SU-DHL-6 (cell line): Measurements from ENCODE around the gene IP6K1.

ENCODE experiments used
- H2AFZ ChIP-seq: fragments of 200-600 bp; sonication (generic); 2 replicates; pipeline ENCODE4 v1.6.1; 2014; ENCODE audit warnings: low read depth, mild to moderate bottlenecking, moderate library complexity, mixed read lengths, antibody characterized with exemption, low read length; ENCODE audit not compliant: severe bottlenecking
- H3F3A ChIP-seq: fragments of 200-600 bp; shearing (Covaris generic); 2 replicates; pipeline ENCODE4 v1.6.0; 2016; ENCODE audit warnings: antibody characterized with exemption, mild to moderate bottlenecking; ENCODE audit not compliant: insufficient read depth
- H3K27ac ChIP-seq: fragments of 200-600 bp; sonication (generic); 2 replicates; pipeline ENCODE4 v1.5.1; 2016; ENCODE audit warnings: low read depth, mild to moderate bottlenecking, low read length, moderate library complexity, mixed read lengths
- H3K27me3 ChIP-seq: fragments of 200-600 bp; sonication (generic), shearing (Covaris generic); 2 replicates; pipeline ENCODE4 v1.6.0; 2014; ENCODE audit warnings: mild to moderate bottlenecking, low read length
- H3K36me3 ChIP-seq: fragments of 200-600 bp; sonication (generic); 2 replicates; pipeline ENCODE4 v1.6.1; 2014; ENCODE audit warnings: mild to moderate bottlenecking, low read length, mixed read lengths
- H3K4me2 ChIP-seq: fragments of 300-600, 200-600 bp; shearing (Covaris generic), sonication (generic); 2 replicates; pipeline ENCODE4 v1.6.0; 2014; ENCODE audit warnings: low read length, low read depth, mild to moderate bottlenecking; ENCODE audit not compliant: poor library complexity, severe bottlenecking
- H3K4me3 ChIP-seq: fragments of 200-600 bp; sonication (generic); 2 replicates; pipeline ENCODE4 v1.5.1; 2014; ENCODE audit warnings: antibody characterized with exemption, low read length, mild to moderate bottlenecking, mixed read lengths; ENCODE audit not compliant: insufficient read depth, poor library complexity, severe bottlenecking
- H3K79me2 ChIP-seq: fragments of 200-600 bp; sonication (generic); 2 replicates; pipeline ENCODE4 v1.6.1; 2014; ENCODE audit warnings: mild to moderate bottlenecking, low read length, moderate library complexity; ENCODE audit not compliant: insufficient read depth
- H3K9ac ChIP-seq: fragments of 200-600 bp; sonication (generic); 2 replicates; pipeline ENCODE4 v1.7.0; 2014; ENCODE audit warnings: mild to moderate bottlenecking, low read length
- H3K9me2 ChIP-seq: fragments of 200-600 bp; sonication (generic); replicated peaks from 2 replicates; pipeline ENCODE4 v1.6.1; 2014; ENCODE audit warnings: low read length; ENCODE audit not compliant: insufficient read depth
- H3K9me3 ChIP-seq: fragments of 200-600 bp; sonication (generic); 2 replicates; pipeline ENCODE4 v1.6.1; 2014; ENCODE audit warnings: low read length, mixed read lengths; ENCODE audit not compliant: insufficient read depth
- H4K20me1 ChIP-seq: fragments of 200-600 bp; sonication (generic); 2 replicates; pipeline ENCODE4 v1.6.1; 2014; ENCODE audit warnings: low read depth, mild to moderate bottlenecking, antibody characterized with exemption, low read length, moderate library complexity, mixed read lengths
- EZH2phosphoT487 ChIP-seq: fragments of 200-600 bp; sonication (generic), shearing (Covaris generic); conservative IDR thresholded peaks from 2 replicates; pipeline ENCODE4 v1.6.1; 2018; ENCODE audit warnings: mild to moderate bottlenecking, antibody characterized with exemption, low read length, moderate library complexity, mixed read lengths
- TF ChIP-seq, protein P1 (sequence below): fragments of 200-600 bp; sonication (generic); IDR thresholded peaks from one replicate; pipeline ENCODE4 v1.5.1; 2017; ENCODE audit warnings: antibody characterized with exemption, mild to moderate bottlenecking, low read length, moderate library complexity; ENCODE audit not compliant: insufficient read depth, poor library complexity, severe bottlenecking

IP6K1 gene

DNA sequence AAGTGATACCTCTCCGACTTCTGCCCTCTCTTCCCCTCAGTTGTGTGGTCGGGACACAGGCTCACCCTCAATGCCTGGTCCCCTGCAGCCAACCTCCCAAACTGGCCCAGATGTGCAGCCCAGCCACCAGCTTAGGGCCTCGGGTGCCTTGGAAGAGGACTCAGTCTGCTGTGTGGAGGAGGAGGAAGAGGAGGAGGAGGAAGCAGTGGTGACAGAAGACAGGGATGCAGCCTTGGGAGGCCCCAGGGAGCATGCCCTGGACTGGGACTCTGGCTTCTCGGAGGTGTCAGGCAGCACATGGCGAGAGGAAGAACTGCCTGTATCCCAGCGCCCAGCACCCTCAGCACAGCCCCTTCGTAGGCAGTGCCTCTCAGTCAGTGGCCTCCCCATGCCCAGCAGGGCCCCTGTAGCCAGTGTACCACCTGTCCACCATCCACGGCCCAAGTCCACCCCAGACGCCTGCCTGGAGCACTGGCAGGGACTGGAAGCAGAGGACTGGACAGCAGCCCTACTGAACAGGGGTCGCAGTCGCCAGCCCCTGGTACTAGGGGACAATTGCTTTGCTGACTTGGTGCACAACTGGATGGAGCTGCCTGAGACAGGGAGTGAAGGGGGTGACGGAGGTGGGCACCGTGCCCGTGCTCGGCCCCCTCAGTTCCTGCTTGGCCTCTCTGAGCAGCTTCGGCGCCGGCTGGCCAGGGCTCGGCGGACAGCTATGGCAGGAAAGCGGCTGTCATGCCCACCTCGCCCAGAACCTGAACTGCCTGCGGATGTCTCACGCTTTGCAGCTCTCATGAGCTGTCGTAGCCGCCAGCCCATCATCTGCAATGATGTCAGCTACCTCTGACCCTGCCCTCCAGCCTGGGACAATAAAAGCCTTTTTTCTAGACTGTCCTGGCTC lies 18.0 kb upstream of the IP6K1 start:
- Histone ChIP-seq H3K27ac (no peak overlapping the region), H4K20me1 (no peaks in the 10 kb centered on the region), H3K36me3 (no peaks in the 10 kb centered on the region), H2AFZ (no peak overlapping the region), H3K4me3 (no peak overlapping the region), H3K9me3 (no peaks in the 10 kb centered on the region), H3K9me2 (no peaks in the 10 kb centered on the region), H3K27me3 (no peaks in the 10 kb centered on the region), H3K79me2 (no peaks in the 10 kb centered on the region), H3K9ac (no peak overlapping the region), H3K4me2 (no peak overlapping the region), H3F3A (no peaks in the 10 kb centered on the region)
- TF ChIP-seq, protein P1, sequence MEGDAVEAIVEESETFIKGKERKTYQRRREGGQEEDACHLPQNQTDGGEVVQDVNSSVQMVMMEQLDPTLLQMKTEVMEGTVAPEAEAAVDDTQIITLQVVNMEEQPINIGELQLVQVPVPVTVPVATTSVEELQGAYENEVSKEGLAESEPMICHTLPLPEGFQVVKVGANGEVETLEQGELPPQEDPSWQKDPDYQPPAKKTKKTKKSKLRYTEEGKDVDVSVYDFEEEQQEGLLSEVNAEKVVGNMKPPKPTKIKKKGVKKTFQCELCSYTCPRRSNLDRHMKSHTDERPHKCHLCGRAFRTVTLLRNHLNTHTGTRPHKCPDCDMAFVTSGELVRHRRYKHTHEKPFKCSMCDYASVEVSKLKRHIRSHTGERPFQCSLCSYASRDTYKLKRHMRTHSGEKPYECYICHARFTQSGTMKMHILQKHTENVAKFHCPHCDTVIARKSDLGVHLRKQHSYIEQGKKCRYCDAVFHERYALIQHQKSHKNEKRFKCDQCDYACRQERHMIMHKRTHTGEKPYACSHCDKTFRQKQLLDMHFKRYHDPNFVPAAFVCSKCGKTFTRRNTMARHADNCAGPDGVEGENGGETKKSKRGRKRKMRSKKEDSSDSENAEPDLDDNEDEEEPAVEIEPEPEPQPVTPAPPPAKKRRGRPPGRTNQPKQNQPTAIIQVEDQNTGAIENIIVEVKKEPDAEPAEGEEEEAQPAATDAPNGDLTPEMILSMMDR: no peak
- TF ChIP-seq EZH2phosphoT487: no peak

DNA sequence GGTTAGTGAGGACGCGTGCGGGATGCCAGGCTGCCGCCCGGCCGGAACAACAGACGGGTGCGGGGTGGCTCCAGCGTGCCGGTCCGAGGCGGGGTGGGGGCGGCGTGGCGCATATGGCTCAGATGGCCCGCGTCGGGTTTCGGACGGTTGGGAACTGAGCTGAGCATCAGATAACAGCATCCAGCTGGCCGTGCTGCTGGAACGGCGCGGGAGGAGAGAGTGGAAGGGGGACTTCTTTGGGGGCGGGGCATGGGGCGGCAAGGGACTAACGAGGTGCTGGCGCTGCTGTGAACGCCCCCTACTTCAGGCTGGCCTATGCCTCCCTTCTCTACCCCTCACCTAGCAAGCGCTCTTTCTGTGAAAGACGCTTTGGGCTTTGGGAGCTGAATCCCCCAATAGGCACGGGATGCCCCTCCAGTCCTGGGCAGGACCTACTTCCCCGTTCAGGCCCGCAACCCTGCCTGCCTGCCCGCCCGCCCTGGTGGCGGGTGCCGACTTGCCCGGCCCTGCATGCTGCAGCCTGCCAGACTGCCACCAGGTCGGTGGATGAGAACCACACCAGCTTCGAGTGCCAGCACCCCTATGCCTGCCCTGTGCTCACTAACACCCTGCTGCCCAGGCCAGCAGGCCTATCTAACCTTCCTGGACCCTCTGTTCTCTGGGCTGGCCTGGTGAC lies 17.3 kb upstream of the IP6K1 start:
- H3K27ac ChIP-seq: no peak overlapping the region
- H3K9ac ChIP-seq: peak overlapping the region; percentile 67
- no peaks in the 10 kb centered on the region for H3K27me3 ChIP-seq
- H3F3A ChIP-seq: no peaks in the 10 kb centered on the region
- H3K4me2 ChIP-seq: peak overlapping the region; percentile 76
- H2AFZ ChIP-seq: peak overlapping the region; percentile 91
- no peaks in the 10 kb centered on the region for H3K9me2 ChIP-seq
- H3K4me3 ChIP-seq: peak overlapping the region; percentile 80
- no peaks in the 10 kb centered on the region for H3K9me3 ChIP-seq
- no peaks in the 10 kb centered on the region for H3K79me2 ChIP-seq
- no peaks in the 10 kb centered on the region for H3K36me3 ChIP-seq
- H4K20me1 ChIP-seq: no peaks in the 10 kb centered on the region
- no peak for TF ChIP-seq EZH2phosphoT487
- TF ChIP-seq, protein P1: no peak

DNA sequence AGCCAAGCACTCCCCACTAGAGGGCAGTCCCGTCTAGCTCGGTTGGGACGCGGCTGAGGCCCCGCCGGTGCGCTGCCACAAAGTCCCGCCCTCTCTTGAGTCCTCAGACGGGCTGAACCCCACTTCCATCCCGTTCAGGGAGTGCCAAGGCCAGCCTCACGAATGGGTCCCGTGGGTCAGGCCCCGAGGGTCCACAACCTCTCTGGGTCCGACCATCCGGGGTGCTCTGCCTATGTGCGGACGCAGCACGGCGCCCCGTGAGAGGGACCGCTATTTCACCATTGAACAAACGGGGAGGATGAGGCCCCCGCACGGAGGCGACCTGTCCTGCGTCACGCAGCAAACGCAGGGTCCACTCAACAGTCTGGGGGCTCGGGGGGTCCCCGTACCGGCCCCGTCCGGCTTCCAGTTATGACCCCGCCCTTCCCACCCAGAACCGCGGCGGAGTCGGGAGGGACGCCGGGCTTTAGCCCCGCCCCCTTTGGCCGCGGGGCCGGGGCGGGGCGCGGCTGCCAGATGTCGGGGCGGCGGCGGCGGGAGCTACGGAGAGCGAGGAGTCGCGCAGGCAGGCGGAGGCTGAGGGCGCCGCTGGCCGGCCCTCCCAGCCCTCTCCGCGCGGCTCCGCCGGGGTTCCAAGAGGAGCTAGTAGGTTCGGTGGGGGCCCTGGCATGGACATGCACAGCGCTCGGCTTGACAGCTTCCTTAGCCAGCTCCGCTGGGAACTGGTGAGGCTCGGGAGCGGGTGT lies 16.6 kb upstream of the IP6K1 start, which contains the start of gene INKA1:
TSS of gene INKA1 (plus strand) at position 543 of the 746 bp plus-strand sequence. CDS start at position 675, 132 bp downstream.
- H3K9ac ChIP-seq: peak within 1 kb of the TSS; percentile 67

More for the DNA sequence above, 16.6 kb upstream of the IP6K1 start, which contains the start of gene INKA1:
- no peaks in the 10 kb centered on the region for H3K27me3 ChIP-seq
- no peaks in the 10 kb centered on the region for H3F3A ChIP-seq
- no peaks in the 10 kb centered on the region for H3K9me2 ChIP-seq
- H4K20me1 ChIP-seq: no peaks in the 10 kb centered on the region
- TF ChIP-seq, protein P1: peak; percentile 92
- TF ChIP-seq EZH2phosphoT487: no peak
- no peaks in the 10 kb centered on the region for H3K36me3 ChIP-seq
- no peaks in the 10 kb centered on the region for H3K9me3 ChIP-seq
- H3K4me3 ChIP-seq: peak within 1 kb of the TSS; percentile 80
- H3K27ac ChIP-seq: no peak within 1 kb of the TSS
- peak within 1 kb of the TSS; percentile 91 for H2AFZ ChIP-seq
- H3K79me2 ChIP-seq: no peaks in the 10 kb centered on the region
- H3K4me2 ChIP-seq: peak within 1 kb of the TSS; percentile 76
